Measurements from ENCODE around the gene RAP1GAP2. TPM values are rescaled to one million over a fixed set of nuclear protein-coding genes. Genes with fewer than 3 reads are reported as not detected.
"Not testable (repeated sequence)": the region's sequence is repeated elsewhere in the genome, so short reads cannot be mapped to it uniquely, and the experiment has no call there.

The RAP1GAP2 gene
- polyA plus RNA-seq, 3 donors: 3.9 to 17.9 (median 4.7) TPM

DNA sequence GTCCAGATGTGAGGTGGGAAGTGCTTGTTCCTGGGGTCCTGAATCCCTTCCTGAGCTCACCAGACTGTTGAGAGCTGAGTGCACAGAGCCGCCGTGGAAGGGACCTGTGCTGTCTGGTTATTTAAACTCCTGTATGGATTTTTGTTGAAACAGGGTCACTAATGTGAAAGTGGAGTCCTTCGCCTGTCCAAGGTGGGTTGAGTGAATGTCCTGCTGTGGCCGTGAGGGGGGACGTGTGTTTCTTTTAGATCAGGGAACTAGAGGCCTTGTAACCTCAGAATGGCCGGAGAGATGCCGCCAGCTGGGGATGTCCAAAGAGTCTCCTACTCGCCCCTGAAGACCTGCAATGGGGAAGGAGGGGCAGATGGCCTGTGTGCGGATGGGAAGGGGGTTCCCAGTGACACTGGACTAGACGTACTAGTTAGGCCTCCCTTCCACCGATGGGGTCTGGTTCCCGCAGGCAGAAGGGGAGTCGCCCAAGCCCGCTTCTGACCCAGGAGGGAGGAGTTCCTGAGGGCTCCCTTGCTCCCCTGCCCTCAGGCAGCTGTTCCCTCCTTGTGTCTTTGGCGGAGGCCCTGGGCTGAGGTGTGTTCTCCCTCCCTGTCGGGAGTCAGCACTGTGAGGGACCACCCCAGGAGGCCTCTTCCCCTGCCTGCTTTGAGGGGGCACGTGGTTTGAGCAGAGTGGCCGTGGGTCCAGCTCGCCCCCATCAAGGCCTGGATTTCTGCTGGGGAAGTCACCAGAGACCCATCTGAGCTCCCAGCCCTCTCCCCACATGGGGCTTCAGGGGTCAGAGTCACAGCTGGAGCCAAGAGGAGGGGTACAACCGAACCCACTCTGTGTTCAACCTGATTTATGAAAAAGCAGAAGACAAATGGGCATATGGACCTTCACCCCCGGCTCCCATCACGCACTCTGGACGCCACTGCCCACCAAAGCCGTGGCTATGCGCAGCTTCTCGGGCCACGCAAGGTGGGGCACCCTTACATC, 236.3 kb downstream of the RAP1GAP2 start:
- 85 to 91% (median 90%) methylated on average over 26 to 27 of the region's 27 CpGs for WGBS, 3 donors
- H3K27ac ChIP-seq (ENCODE audit: low read depth, low read length): no peak overlapping the region

- 84 to 91% (median 90%) methylated on average over 15 of the region's 15 CpGs for WGBS, 3 donors
- no peak overlapping the region for H3K27ac ChIP-seq (ENCODE audit: low read depth, low read length)
These were observed 237.0 kb downstream of the RAP1GAP2 start for GRCh38 chr17:3033248-3033640.

GRCh38 chr17:3033741-3034577, 237.7 kb downstream of the RAP1GAP2 start:
- 74 to 86% (median 78%) methylated on average over 26 of the region's 26 CpGs for WGBS, 3 donors
- H3K27ac ChIP-seq (ENCODE audit: low read depth, low read length): no peak overlapping the region

DNA sequence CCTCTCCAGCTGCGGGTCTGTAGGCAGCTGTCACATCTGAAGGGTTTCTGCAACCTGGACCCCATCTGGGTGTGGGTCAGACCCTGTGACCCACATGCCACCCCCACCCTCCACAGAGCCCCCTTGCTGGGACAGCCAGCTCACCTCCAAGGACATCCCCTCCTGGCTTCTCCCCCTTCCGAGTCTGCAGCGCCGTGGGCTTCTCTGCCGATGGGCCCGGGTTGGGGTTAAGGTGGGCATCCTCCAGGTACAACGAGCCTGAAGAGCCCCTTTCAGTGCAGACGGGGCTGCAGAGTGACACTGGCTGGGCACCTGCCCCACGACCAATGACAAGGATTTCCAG, 238.3 kb downstream of the RAP1GAP2 start:
- H3K27ac ChIP-seq (ENCODE audit: low read depth, low read length): no peak overlapping the region
- 77 to 89% (median 82%) methylated on average over 9 of the region's 9 CpGs for WGBS, 3 donors

GRCh38 chr17:3035256-3035967, 239.2 kb downstream of the RAP1GAP2 start:
- WGBS, 3 donors: 77 to 82% (median 78%) methylated on average over 13 of the region's 13 CpGs
- H3K27ac ChIP-seq (ENCODE audit: low read depth, low read length): no peak overlapping the region

GRCh38 chr17:3035968-3036280, 239.7 kb downstream of the RAP1GAP2 start:
- H3K27ac ChIP-seq (ENCODE audit: low read depth, low read length): no peak overlapping the region
- 84 to 86% (median 85%) methylated on average over 7 of the region's 7 CpGs for WGBS, 3 donors

- no peak overlapping the region for H3K27ac ChIP-seq (ENCODE audit: low read depth, low read length)
- 85 to 87% (median 85%) methylated on average over 6 of the region's 6 CpGs for WGBS, 3 donors
These were observed 240.6 kb downstream of the RAP1GAP2 start for GRCh38 chr17:3036800-3037199.

GRCh38 chr17:3037259-3037658, 241.0 kb downstream of the RAP1GAP2 start:
- no peak overlapping the region for H3K27ac ChIP-seq (ENCODE audit: low read depth, low read length)
- 57 to 79% (median 73%) methylated on average over 9 of the region's 9 CpGs for WGBS, 3 donors

GRCh38 chr17:3038941-3039340, 242.7 kb downstream of the RAP1GAP2 start:
- WGBS, 3 donors: 34 to 58% (median 55%) methylated on average over 5 of the region's 5 CpGs
- H3K27ac ChIP-seq (ENCODE audit: low read depth, low read length): no peak overlapping the region

GRCh38 chr17:3039736-3040135, 243.5 kb downstream of the RAP1GAP2 start:
- no peak overlapping the region for H3K27ac ChIP-seq (ENCODE audit: low read depth, low read length)
- 24 to 48% (median 32%) methylated on average over 6 of the region's 6 CpGs for WGBS, 3 donors

- 40 to 77% (median 75%) methylated on average over 5 of the region's 5 CpGs for WGBS, 3 donors
- H3K27ac ChIP-seq (ENCODE audit: low read depth, low read length): no peak overlapping the region
These were observed 244.6 kb downstream of the RAP1GAP2 start for GRCh38 chr17:3040882-3041281.

GRCh38 chr17:3043737-3044365, 247.6 kb downstream of the RAP1GAP2 start:
- no peak overlapping the region for H3K27ac ChIP-seq (ENCODE audit: low read depth, low read length)
- WGBS, 3 donors: 64 to 65% (median 65%) methylated on average over 9 to 11 of the region's 11 CpGs

GRCh38 chr17:3046753-3047152, 250.5 kb downstream of the RAP1GAP2 start:
- H3K27ac ChIP-seq (ENCODE audit: low read depth, low read length): no peak overlapping the region
- 81 to 89% (median 85%) methylated on average over 3 of the region's 3 CpGs for WGBS, 3 donors

DNA sequence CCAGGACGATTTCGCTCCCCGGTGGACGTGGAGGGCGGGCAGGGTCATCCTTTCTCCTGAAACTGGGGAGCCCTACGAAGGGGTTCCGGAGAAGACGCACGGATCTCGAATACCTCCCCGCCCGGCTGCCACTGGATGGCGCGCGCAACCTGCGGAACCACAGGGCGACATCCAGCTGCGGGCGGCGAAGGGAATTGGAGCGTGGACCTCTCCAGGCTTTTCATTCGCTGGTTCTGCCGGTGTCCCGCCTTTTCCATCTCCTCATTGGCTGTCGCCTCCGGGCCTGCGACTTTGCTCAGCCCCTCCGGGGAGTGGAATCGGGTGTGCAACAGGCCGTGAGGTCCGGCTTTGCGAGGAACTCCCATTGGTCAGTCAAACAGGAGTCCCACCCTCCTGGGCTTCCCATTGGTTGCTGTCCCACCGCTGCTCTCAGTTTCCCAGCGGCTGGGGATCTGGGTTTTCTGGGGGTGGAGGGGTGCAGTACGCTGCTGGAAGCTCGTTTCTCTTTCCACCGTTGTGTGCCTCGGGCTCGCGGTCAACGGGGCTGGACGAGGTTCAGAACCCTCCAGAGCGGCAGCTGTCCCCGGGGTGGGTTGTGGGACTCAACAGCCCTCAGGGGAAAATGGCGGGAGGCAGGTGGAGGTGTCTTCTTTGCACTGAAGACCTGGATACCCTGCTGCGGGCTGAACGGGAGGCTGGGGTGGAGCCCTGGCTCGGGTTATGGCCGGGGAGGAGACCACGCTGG, 252.7 kb downstream of the RAP1GAP2 start:
- no peak overlapping the region for H3K27ac ChIP-seq (ENCODE audit: low read depth, low read length)
- WGBS, 3 donors: 0 to 1% (median 1%) methylated on average over 50 of the region's 50 CpGs

- no peak overlapping the region for H3K27ac ChIP-seq (ENCODE audit: low read depth, low read length)
- 85 to 87% (median 86%) methylated on average over 8 of the region's 8 CpGs for WGBS, 3 donors
These were observed 253.6 kb downstream of the RAP1GAP2 start for GRCh38 chr17:3049705-3050295.

DNA sequence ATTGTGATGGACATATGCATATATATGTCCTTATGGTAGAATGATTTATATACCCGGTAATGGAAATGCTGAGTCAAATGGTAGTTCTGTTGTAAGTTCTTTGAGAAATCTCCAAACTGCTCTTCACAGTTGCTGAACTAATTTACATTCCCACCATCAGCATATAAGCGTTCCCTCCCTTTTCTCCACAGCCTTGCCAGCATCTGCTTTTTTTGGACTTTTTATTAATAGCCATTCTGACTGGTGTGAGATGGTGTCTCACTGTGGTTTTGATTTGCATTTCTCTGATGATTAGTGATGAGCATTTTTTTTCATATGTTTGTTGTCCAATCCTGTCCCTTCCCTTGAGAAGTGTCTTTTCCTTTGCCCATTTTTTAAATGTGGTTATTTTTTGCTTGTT, 258.6 kb downstream of the RAP1GAP2 start:
- WGBS, 3 donors: 85 to 100% (median 86%) methylated on average over 1 of the region's 2 CpGs
- H3K27ac ChIP-seq (ENCODE audit: low read depth, low read length): not testable (repeated sequence)

DNA sequence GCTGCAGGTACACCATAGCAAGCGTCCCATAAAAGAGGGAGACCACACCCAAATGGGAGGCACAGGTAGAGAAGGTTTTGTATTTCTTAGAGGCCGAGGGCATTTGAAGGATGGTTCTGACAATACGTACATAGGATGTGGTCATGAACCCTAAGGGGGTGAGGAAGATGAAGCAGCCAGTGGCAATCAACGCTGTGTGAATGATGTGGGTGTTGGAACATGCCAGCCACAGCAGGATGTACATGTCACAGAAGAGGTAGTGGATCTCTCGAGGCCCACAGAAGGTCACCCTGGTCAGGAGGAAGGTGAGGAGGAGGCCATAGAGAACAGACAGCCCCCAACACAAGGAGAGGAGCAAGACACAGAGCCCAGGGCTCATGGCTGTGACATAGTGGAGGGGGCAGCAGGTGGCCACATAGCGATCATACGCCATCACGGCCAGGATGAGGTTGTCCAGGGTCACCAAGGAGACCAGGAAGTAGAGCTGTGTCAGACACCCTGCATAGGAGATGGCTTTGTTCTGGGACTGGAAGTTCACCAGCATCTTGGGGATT, 266.7 kb downstream of the RAP1GAP2 start:
- H3K27ac ChIP-seq (ENCODE audit: low read depth, low read length): not testable (repeated sequence)
- WGBS, 3 donors: 76 to 87% (median 86%) methylated on average over 8 of the region's 8 CpGs

Measured in adipose tissue (tissue), 3 donors.